ENCODE measurements around the gene GPR183.

The GPR183 gene

GRCh38 chr13:99308471-99309087 is 1.4 kb upstream of the GPR183 start:
- Histone ChIP-seq H4K12ac (ENCODE audit: low read depth, low read length) (no peak overlapping the region), H3K4ac (ENCODE audit: low read depth, low read length) (no peak overlapping the region), H2BK5ac (ENCODE audit: low read depth, low read length, poor library complexity) (no peak overlapping the region), H3K4me3 (ENCODE audit: low read depth, low read length) (no peak overlapping the region), H3K18ac (ENCODE audit: low read length) (no peak overlapping the region), H3K14ac (ENCODE audit: low read length) (no peak overlapping the region), H2BK12ac (ENCODE audit: low read length) (no peak overlapping the region), H3K4me1 (ENCODE audit: control insufficient read depth in 1 of 2, insufficient read depth in 2 of 2, low read length in 2 of 2) (peaks cover 0 to 4% of the 10 kb centered on the region in 2 experiments), H3K27ac (ENCODE audit: low read depth, low read length) (no peak overlapping the region), H3K36me3 (ENCODE audit: control insufficient read depth in 1 of 2, insufficient read depth in 2 of 2, low read length in 2 of 2) (peaks cover 0 to 2% of the 10 kb centered on the region in 2 experiments), H3K79me2 (ENCODE audit: control insufficient read depth, insufficient read depth, low read length, poor library complexity) (no peaks in the 10 kb centered on the region), H3K79me1 (ENCODE audit: low read length) (no peaks in the 10 kb centered on the region), H2AK5ac (ENCODE audit: low read length) (no peak overlapping the region), H2AFZ (ENCODE audit: insufficient read depth, low read length, poor library complexity) (no peak overlapping the region), H3K9ac (ENCODE audit: low read length) (no peak overlapping the region), H3K4me2 (ENCODE audit: low read length) (no peak overlapping the region), H3K23ac (ENCODE audit: low read length) (no peak overlapping the region), H3K9me3 (ENCODE audit: insufficient read depth, low read depth, low read length) (no peaks in the 10 kb centered on the region), H2BK120ac (ENCODE audit: insufficient read depth, low read length, poor library complexity) (no peak overlapping the region), H3K27me3 (ENCODE audit: insufficient read depth, low read length) (no peaks in the 10 kb centered on the region), H4K8ac (ENCODE audit: low read depth, low read length) (no peak overlapping the region), H4K91ac (ENCODE audit: low read depth, low read length) (no peak overlapping the region)
- no CpG with 5 or more reads among the region's 3 CpGs for WGBS (ENCODE audit: extremely low coverage, insufficient coverage, insufficient read length)
- peak in 1 of 2 donors; percentile 25 for DNase-seq

- no peak overlapping the region for H4K91ac ChIP-seq (ENCODE audit: low read depth, low read length)
- H3K9me3 ChIP-seq (ENCODE audit: insufficient read depth, low read depth, low read length): no peaks in the 10 kb centered on the region
- H3K4ac ChIP-seq (ENCODE audit: low read depth, low read length): no peak overlapping the region
- no peak overlapping the region for H4K8ac ChIP-seq (ENCODE audit: low read depth, low read length)
- H2BK120ac ChIP-seq (ENCODE audit: insufficient read depth, low read length, poor library complexity): no peak overlapping the region
- H3K79me1 ChIP-seq (ENCODE audit: low read length): no peaks in the 10 kb centered on the region
- H3K9ac ChIP-seq (ENCODE audit: low read length): no peak overlapping the region
- no peaks in the 10 kb centered on the region for H3K79me2 ChIP-seq (ENCODE audit: control insufficient read depth, insufficient read depth, low read length, poor library complexity)
- peak overlapping the region; percentile 33 for H3K27ac ChIP-seq (ENCODE audit: low read depth, low read length)
- no peak for DNase-seq
- no CpG with 5 or more reads among the region's 6 CpGs for WGBS (ENCODE audit: extremely low coverage, insufficient coverage, insufficient read length)
- no peak overlapping the region for H2BK12ac ChIP-seq (ENCODE audit: low read length)
- H3K4me3 ChIP-seq (ENCODE audit: low read depth, low read length): no peak overlapping the region
- H2AK5ac ChIP-seq (ENCODE audit: low read length): no peak overlapping the region
- H2BK5ac ChIP-seq (ENCODE audit: low read depth, low read length, poor library complexity): no peak overlapping the region
- peaks cover 0 to 4% of the 10 kb centered on the region in 2 experiments for H3K4me1 ChIP-seq (ENCODE audit: control insufficient read depth in 1 of 2, insufficient read depth in 2 of 2, low read length in 2 of 2)
- no peak overlapping the region for H4K12ac ChIP-seq (ENCODE audit: low read depth, low read length)
- H3K23ac ChIP-seq (ENCODE audit: low read length): no peak overlapping the region
- no peaks in the 10 kb centered on the region for H3K27me3 ChIP-seq (ENCODE audit: insufficient read depth, low read length)
- H3K36me3 ChIP-seq (ENCODE audit: control insufficient read depth in 1 of 2, insufficient read depth in 2 of 2, low read length in 2 of 2): peaks cover 0 to 2% of the 10 kb centered on the region in 2 experiments
- H2AFZ ChIP-seq (ENCODE audit: insufficient read depth, low read length, poor library complexity): no peak overlapping the region
- no peak overlapping the region for H3K14ac ChIP-seq (ENCODE audit: low read length)
- no peak overlapping the region for H3K4me2 ChIP-seq (ENCODE audit: low read length)
- H3K18ac ChIP-seq (ENCODE audit: low read length): no peak overlapping the region
These were observed 595 bp upstream of the GPR183 start for GRCh38 chr13:99307648-99308339.

GRCh38 chr13:99305566-99305965 is 1.6 kb downstream of the GPR183 start:
- Histone ChIP-seq H2BK5ac (ENCODE audit: low read depth, low read length, poor library complexity) (no peak overlapping the region), H2BK12ac (ENCODE audit: low read length) (no peak overlapping the region), H3K9me3 (ENCODE audit: insufficient read depth, low read depth, low read length) (no peaks in the 10 kb centered on the region), H3K18ac (ENCODE audit: low read length) (no peak overlapping the region), H2AFZ (ENCODE audit: insufficient read depth, low read length, poor library complexity) (no peak overlapping the region), H3K4me1 (ENCODE audit: control insufficient read depth in 1 of 2, insufficient read depth in 2 of 2, low read length in 2 of 2) (peaks cover 0 to 7% of the 10 kb centered on the region in 2 experiments), H3K4me2 (ENCODE audit: low read length) (no peak overlapping the region), H2AK5ac (ENCODE audit: low read length) (no peak overlapping the region), H4K8ac (ENCODE audit: low read depth, low read length) (no peak overlapping the region), H4K91ac (ENCODE audit: low read depth, low read length) (no peak overlapping the region), H3K27me3 (ENCODE audit: insufficient read depth, low read length) (no peaks in the 10 kb centered on the region), H3K14ac (ENCODE audit: low read length) (no peak overlapping the region), H3K79me2 (ENCODE audit: control insufficient read depth, insufficient read depth, low read length, poor library complexity) (no peaks in the 10 kb centered on the region), H2BK120ac (ENCODE audit: insufficient read depth, low read length, poor library complexity) (no peak overlapping the region), H3K4me3 (ENCODE audit: low read depth, low read length) (no peak overlapping the region), H3K27ac (ENCODE audit: low read depth, low read length) (no peak overlapping the region), H3K9ac (ENCODE audit: low read length) (no peak overlapping the region), H3K4ac (ENCODE audit: low read depth, low read length) (no peak overlapping the region), H3K79me1 (ENCODE audit: low read length) (no peaks in the 10 kb centered on the region), H3K23ac (ENCODE audit: low read length) (no peak overlapping the region), H3K36me3 (ENCODE audit: control insufficient read depth in 1 of 2, insufficient read depth in 2 of 2, low read length in 2 of 2) (peaks cover 0 to 2% of the 10 kb centered on the region in 2 experiments), H4K12ac (ENCODE audit: low read depth, low read length) (no peak overlapping the region)
- DNase-seq: no peak
- no CpG with 5 or more reads among the region's 8 CpGs for WGBS (ENCODE audit: extremely low coverage, insufficient coverage, insufficient read length)

- Histone ChIP-seq H3K9ac (ENCODE audit: low read length) (no peak overlapping the region), H2AK5ac (ENCODE audit: low read length) (no peak overlapping the region), H2BK5ac (ENCODE audit: low read depth, low read length, poor library complexity) (no peak overlapping the region), H3K18ac (ENCODE audit: low read length) (no peak overlapping the region), H3K27ac (ENCODE audit: low read depth, low read length) (no peak overlapping the region), H4K12ac (ENCODE audit: low read depth, low read length) (no peak overlapping the region), H3K4me2 (ENCODE audit: low read length) (no peak overlapping the region), H2AFZ (ENCODE audit: insufficient read depth, low read length, poor library complexity) (no peak overlapping the region), H4K91ac (ENCODE audit: low read depth, low read length) (no peak overlapping the region), H3K79me2 (ENCODE audit: control insufficient read depth, insufficient read depth, low read length, poor library complexity) (no peaks in the 10 kb centered on the region), H3K27me3 (ENCODE audit: insufficient read depth, low read length) (no peaks in the 10 kb centered on the region), H3K4me1 (ENCODE audit: control insufficient read depth in 1 of 2, insufficient read depth in 2 of 2, low read length in 2 of 2) (peaks cover under 1 to 7% of the 10 kb centered on the region in 2 experiments), H2BK120ac (ENCODE audit: insufficient read depth, low read length, poor library complexity) (no peak overlapping the region), H3K4me3 (ENCODE audit: low read depth, low read length) (no peak overlapping the region), H3K14ac (ENCODE audit: low read length) (no peak overlapping the region), H2BK12ac (ENCODE audit: low read length) (no peak overlapping the region), H3K23ac (ENCODE audit: low read length) (no peak overlapping the region), H3K4ac (ENCODE audit: low read depth, low read length) (no peak overlapping the region), H3K79me1 (ENCODE audit: low read length) (no peaks in the 10 kb centered on the region), H3K9me3 (ENCODE audit: insufficient read depth, low read depth, low read length) (no peaks in the 10 kb centered on the region), H4K8ac (ENCODE audit: low read depth, low read length) (no peak overlapping the region), H3K36me3 (ENCODE audit: control insufficient read depth in 1 of 2, insufficient read depth in 2 of 2, low read length in 2 of 2) (peaks cover 0 to 2% of the 10 kb centered on the region in 2 experiments)
- WGBS (ENCODE audit: extremely low coverage, insufficient coverage, insufficient read length): no CpG with 5 or more reads among the region's 5 CpGs
- no peak for DNase-seq
These were observed 2.0 kb downstream of the GPR183 start for GRCh38 chr13:99305158-99305557.

Data from trophoblast cell (in vitro differentiated cells and primary cell).